ENCODE measurements around the gene RELL2.

GRCh38 chr5:141680178-141680577, 43.4 kb downstream of the RELL2 start:
- TF ChIP-seq, protein P1, sequence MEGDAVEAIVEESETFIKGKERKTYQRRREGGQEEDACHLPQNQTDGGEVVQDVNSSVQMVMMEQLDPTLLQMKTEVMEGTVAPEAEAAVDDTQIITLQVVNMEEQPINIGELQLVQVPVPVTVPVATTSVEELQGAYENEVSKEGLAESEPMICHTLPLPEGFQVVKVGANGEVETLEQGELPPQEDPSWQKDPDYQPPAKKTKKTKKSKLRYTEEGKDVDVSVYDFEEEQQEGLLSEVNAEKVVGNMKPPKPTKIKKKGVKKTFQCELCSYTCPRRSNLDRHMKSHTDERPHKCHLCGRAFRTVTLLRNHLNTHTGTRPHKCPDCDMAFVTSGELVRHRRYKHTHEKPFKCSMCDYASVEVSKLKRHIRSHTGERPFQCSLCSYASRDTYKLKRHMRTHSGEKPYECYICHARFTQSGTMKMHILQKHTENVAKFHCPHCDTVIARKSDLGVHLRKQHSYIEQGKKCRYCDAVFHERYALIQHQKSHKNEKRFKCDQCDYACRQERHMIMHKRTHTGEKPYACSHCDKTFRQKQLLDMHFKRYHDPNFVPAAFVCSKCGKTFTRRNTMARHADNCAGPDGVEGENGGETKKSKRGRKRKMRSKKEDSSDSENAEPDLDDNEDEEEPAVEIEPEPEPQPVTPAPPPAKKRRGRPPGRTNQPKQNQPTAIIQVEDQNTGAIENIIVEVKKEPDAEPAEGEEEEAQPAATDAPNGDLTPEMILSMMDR (IDR thresholded peaks at IDR 0.05): no peak
- TF ChIP-seq GATA2 (CRISPR knock-in tag; IDR thresholded peaks at IDR 0.05) (no peak), RXRA (IDR thresholded peaks at IDR 0.05; ENCODE audit: borderline replicate concordance, low read depth) (no peak), CHD2 (IDR thresholded peaks at IDR 0.05; ENCODE audit: low read length, partially characterized antibody) (no peak), EZH2phosphoT487 (IDR thresholded peaks at IDR 0.05; ENCODE audit: borderline replicate concordance, low read depth) (no peak)
- TF ChIP-seq, protein P2, sequence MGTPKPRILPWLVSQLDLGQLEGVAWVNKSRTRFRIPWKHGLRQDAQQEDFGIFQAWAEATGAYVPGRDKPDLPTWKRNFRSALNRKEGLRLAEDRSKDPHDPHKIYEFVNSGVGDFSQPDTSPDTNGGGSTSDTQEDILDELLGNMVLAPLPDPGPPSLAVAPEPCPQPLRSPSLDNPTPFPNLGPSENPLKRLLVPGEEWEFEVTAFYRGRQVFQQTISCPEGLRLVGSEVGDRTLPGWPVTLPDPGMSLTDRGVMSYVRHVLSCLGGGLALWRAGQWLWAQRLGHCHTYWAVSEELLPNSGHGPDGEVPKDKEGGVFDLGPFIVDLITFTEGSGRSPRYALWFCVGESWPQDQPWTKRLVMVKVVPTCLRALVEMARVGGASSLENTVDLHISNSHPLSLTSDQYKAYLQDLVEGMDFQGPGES (IDR thresholded peaks at IDR 0.05; ENCODE audit: low read depth, low read length): no peak

Measured in SK-N-SH (cell line).